ENCODE results near the gene NFAT5.

DNA sequence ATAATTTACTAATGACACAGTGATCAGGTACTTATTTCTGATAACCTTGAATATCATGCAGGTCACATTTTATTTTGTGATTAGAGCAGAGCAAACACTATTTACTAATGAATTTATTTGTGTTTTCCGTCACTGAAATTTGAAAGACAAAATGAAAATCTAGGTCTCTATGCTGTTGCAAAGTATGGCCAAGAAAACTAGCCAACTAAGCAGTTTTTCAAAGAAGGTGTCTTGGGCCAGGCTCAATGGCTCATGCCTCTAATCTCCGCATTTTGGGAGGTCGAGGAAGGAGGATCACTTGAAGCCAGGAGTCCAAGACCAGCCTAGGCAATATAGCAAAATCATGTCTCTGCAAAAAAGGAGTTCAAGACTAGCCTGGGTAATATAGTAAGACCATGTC is 3.0 kb upstream of the NFAT5 start:
- TF ChIP-seq EZH2 (IDR thresholded peaks at IDR 0.05; ENCODE audit: borderline replicate concordance, low read depth, low read length, severe bottlenecking) (no peak), MYC (IDR thresholded peaks at IDR 0.05; ENCODE audit: low read depth, low read length) (no peak), POLR2AphosphoS5 (IDR thresholded peaks at IDR 0.05; ENCODE audit: insufficient read depth, low read depth, low read length) (no peak)

All from endothelial cell of umbilical vein (primary cell).